Right lung (tissue), 5 donors: ENCODE results near the gene NUP58. TPM values are rescaled to one million over a fixed set of nuclear protein-coding genes. Genes with fewer than 3 reads are reported as not detected.
"Not testable (repeated sequence)": the region's sequence is repeated elsewhere in the genome, so short reads cannot be mapped to it uniquely, and the experiment has no call there.

Experiments
- DNase-seq, 2 donors: peaks; one replicate each; pipeline ENCODE4 v3.0.0-alpha.2; 2013
- polyA plus RNA-seq, 5 donors: library from polyadenylated mRNA; unstranded; fragments of 120-200 nt; gene quantifications; one replicate each; pipeline versions ENCODE4 v1.2.1 to v1.2.3, GENCODE V29; 2013; ENCODE audit warnings: inconsistent platforms in 1 of 5, low replicate concordance in 1 of 5; ENCODE audit not compliant: insufficient read length in 5 of 5, insufficient read depth in 1 of 5

The NUP58 gene
- polyA plus RNA-seq, 5 donors, result 47.8 to 71.9 (median 58.0) TPM

DNA sequence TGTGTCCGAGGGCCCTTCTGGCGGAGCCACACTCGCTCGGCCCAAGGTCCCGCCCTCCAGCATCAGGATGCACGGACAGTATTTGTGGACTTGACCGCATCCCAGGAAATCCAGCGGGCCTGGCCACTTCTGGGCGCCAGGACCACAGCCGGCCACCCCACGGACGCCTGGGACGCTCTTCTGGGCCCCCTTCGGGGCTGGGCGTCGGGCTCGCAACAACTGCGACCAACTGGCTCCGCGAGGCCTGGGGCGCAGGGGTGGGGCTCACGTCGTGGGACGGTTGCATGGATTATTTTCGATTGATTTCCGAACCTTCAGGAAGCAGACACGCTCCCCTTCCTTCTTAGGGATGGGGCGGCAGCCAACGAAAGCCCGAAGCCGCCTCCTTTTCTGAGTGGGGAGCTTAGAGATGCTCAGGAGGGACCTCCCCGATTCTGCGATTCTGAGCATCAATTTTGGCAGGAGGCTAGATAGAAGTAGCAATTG is 521 bp upstream of the NUP58 start:
- DNase-seq, result peak in 1 of 2 donors; percentile 57

DNA sequence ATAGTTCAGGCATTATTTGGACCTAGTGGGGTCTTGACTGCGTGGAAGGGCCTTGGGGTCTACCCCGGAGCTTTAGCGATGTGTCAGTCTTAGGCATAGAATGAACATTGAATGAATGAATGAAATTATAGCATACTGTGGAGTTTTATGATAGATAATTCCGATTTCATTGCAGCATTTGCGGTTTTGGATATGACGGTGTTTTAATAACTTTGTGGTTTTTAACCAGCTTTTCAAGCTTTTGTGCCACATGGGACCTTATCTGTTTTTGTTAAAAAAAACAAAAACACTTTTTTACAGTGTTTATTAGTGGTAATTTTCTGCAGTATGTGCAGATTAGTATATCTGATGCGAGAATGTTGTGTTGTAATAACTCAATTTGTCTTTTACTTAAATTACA is 696 bp downstream of the NUP58 start:
- DNase-seq, result no peak

DNA sequence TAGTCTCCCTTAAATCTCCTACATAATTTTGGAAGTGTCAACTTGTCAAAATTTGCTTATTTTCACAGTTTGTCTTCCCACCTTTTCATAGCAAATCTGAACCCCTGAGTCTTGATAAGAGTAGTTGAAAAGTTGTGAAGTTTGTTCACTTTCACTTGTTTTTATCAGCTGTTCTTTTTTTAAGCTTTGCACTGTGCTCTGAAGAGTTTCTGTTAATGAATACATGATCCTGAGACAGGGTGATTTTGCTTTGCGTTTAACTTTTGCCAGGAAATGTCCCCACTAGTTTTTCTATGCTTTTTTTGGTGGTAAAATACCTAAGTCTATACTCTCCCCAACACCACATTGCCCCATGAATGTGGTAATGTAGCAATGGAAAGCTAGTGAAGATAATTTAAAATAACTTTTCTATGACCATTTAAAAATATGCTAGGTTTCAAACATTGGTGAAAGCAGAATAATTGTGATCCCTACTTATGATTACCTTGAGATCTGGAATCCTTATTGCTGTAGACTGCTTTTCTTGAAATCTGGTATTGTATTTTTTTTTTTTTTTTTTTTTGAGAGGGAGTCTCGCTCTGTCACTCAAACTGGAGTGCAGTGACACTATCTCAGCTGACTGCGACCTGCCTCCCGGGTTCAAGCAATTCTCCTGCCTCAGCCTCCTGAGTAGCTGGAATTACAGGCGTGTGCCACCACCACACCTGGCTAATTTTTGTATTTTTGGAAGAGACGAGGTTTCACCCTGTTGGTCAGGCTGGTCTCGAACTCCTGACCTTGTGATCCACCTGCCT is 5.4 kb downstream of the NUP58 start:
- no peak for DNase-seq

DNA sequence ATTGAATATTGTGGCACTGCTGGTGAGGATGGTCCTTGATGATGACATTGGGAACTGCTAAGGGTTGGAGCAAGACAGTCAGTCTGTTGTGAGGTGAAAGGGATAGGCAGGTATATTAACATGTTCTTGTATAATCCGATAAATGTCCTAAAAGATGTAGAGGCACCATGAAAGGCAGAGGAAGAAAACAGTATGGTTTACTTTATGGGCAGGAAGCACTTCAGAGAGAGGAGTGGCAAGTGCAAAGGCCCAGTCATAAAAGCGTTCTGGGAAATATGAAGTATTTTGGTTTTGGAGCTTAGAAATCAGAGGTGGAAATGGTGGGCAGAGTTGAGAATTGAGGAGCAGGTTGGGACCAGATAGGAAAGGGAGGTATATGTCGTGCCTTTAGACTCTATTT is 9.5 kb downstream of the NUP58 start:
- no peak for DNase-seq

DNA sequence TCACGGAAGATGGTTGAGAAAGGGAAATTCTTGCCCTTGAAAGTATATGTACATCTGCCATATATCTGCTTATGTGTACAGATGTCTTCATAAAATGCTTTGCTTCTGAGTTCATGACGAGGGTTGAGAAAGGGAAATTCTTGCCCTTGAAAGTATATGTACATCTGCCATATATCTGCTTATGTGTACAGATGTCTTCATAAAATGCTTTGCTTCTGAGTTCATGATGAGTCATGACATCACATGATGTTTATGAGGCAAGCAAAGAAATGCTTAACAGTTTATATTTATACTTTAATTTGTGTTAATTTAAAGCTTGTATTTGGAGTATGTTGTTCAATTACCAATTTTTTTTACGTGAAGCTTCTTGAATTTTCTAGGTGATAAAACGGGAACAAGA is 17.5 kb downstream of the NUP58 start:
- DNase-seq, result not testable (repeated sequence)

DNA sequence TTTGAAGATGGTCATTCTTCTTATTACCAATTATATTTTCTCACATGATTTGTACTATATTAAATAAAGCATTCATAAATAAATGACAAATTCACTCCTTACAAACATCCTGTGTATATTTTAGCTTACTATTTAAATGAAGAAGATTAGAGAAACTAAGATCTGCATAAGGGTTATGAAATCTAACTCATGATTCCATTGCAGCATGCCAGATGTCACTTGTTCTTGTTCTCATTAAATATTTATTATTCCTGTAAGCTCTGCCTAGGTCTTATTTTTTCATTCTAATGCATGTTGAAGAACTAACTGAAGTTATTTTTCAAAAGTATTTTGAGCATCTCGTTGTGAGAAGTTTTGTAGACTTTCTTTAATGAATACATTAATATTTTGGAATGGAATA is 18.3 kb downstream of the NUP58 start:
- no peak for DNase-seq

DNA sequence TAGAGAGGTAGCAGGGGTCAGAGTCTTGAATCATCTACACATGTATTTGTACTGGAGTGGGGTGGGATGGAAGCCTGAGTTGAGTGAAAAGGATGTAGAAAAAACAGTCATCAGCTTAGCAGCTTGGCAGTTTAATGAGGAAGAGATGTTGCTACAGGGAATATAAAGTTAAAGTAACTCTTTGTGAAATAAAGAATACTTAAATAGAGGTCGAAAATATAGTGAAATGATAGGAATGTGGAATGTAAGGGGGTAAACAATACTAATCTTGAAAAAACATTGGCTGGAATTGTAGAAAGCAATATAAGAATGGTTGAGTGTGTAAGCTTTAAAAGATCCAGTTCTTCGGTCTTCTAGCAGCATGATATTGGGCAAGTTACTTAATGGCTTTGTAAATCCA is 22.7 kb downstream of the NUP58 start:
- no peak for DNase-seq

DNA sequence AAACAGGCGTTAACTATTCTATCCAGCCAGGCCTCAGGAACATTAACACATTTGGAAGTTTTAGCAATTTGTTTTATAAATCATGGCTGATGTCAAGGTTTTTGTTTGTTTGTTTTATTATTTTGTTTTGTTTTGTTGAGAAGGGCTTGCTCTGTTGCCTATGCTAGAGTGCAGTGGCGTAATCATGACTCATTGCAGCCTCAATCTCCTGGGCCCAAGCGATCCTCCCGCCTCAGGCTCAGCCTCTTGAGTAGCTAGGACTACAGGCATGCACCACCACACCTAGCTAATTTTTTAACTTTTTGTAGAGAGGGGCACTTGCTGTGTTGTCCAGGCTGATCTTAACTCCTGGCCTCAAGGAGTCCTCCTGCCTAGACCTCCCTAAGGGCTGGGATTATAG is 28.3 kb downstream of the NUP58 start:
- no peak for DNase-seq

DNA sequence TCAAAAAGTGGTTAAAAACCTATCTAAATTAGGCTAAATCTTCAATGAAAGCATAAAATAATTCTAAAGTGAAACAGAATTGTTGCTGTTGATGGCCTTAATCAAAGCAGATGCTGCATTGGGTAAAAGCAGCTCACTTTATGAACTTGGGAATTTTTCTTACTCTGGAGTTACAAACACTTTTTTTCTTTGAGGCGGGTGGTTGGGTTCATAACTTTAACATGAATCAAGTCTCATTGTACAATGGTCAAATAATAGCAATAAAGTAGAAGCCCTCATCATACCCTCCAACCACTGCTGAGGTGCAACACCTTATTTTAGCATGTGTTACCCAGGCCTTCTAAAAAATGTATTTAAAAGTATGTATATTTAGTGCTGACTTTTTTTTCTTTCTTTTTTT is 29.1 kb downstream of the NUP58 start:
- DNase-seq, result no peak

DNA sequence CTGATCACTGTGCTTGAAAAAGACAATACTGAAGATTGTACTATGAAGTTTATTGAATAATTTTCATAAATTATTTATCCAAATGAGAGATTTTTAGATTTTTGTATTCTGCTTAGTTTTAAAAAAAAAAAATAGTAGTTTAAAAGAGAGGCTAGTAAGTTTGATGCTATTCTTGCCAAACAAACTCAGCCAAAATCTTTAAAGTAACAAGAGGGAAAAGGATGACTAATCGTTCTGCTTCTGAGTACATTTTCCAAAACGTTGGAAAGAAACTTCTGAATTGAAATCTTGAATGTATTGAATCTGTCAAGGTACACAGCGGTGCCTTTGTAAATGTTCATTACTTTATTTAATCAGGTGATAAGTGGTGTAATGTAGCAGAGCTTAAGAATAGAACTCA is 34.4 kb downstream of the NUP58 start:
- DNase-seq, result no peak

DNA sequence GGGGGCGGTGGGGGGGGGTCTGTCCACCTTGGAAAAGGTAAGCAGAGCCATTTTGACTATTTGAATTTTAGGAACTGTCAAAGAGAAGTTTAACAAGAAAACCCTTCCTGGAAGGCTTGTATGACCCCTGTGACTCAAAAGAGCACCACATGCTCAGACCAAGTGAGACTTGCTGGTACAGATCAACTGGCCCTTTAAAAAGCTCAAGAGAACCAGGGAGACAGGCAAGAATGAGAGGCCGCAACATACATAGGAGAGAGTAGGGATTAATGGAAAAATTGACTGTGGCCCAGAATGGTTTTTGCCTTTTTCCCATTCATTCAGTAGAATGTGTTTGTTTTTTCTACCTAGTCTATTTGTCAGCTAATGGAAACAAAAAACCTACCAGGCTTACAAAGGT is 44.2 kb downstream of the NUP58 start:
- no peak for DNase-seq

DNA sequence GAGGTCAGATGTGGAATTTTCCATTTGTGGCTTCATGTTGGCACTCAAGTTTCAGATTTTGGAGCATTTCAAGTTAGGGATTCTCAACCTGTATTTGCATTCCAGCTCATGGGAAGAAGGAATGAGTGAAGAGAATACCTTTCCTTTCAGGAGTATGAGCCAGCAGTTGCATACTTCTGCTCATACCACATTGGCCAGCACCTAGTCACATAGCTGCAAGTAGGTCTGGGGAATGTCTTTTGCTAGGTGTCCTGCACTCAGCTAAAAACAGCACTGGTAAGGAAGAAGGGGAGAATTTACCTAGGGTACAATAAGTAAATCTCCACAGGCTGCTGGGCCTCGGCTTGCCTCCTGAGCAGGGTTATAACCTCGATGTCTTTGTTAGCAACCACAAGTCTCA is 45.7 kb downstream of the NUP58 start:
- DNase-seq, result no peak

DNA sequence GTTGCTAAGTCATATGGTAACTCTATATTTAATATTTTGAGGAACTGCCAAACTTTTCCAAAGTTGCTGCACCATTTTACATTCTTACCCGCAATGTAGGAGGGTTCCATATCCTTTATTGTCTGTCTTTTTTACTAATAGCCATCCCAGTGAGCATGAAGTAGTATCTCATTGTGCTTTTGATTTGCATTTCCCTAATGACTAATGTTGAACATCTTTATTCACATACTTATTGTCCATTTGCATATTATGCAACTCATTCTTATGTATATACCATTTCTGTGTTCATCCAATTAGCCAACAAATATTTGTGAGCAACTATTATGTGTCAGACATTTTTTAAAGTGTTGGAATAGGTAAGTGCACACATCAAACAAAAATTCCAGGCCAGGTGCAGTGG is 50.0 kb downstream of the NUP58 start:
- DNase-seq, result no peak

DNA sequence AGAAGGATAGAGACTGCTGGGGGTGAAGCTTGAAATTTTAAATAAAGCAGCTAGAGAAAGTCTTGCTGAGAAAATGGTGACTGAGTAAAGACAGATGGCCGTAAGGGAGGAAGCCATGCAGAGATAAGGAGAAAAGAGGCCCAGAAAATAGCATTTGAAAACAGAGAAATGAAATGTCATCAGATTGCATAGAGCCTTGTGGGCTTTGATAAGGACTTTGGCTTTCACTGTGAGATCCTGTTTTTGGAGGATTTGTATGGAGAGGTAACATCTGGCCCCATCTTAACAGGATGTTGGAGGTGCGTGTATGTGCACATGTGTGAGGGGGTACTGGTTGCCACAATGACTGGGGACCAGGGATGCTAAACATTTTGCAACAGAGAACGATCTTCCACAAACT is 50.8 kb downstream of the NUP58 start:
- DNase-seq, result no peak

DNA sequence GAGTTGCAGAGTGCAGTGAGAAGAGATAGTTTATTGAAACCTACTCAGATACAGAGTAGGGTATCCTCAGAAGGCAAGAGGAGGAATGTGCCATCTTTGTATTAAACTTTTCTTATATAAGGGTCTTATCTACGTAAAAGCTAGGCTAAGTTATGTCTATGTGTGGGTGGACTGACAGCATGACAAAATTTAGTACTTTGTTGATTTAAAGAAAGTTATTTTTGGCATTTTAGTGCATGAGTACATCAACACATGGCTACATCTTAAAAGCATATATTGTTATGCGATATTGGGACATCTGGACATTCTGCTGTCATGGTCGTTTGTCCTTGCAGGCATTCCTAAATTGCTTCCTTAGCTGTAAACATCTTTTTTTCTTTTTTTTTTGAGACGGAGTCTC is 51.4 kb downstream of the NUP58 start:
- no peak for DNase-seq

DNA sequence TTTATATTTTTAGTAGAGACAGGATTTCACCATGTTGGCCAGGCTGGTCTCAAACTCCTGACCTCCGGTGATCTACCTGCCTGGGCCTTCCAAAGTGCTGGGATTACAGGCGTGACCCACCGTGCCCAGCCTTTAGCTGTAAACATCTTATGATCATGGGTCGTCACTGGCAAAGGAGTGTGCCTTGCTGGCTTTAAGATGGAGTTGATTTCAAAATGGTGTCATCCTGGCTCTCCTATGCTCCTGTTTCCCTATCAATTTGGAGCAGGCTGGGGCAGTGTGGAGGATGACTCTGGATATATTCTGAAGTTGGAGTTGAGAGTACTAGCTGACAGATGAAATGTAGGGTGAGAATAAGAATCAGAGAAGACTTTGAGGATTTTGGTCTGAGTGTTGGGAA is 51.9 kb downstream of the NUP58 start:
- DNase-seq, result no peak

DNA sequence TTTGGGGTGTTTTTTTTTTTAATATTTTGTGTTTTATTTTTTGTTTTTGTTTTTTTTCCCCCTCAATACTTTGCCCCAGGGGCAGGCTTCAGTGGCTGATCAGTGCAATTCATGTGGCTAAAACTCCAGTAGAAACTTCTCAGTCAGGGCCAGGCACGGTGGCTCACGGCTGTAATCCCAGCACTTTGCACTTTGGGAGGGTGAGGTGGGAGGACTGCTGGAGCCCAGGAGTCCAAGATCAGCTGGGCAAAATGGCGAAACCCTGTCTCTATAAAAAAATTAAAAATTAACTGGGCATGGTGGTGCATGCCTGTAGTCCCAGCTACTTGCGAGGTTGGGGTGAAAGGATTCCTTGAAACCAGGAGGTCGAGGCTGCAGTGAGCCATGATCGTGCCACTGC is 53.0 kb downstream of the NUP58 start:
- no peak for DNase-seq

DNA sequence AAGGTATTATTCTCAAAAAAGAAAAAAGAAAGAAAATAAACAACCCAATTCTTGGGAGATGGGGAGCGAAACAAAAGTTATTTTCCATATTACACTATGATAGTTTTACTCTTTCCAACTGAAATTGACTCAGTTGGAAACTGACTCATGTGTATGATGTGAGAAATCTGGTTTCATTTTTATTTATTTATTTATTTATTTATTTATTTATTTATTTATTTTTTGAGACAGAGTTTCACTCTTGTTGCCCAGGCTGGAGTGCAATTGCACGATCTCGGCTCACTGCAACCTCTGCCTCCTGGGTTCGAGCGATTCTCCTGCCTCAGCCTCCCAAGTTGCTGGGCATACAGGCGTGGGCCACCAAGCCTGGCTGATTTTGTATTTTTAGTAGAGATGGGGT is 59.0 kb downstream of the NUP58 start:
- DNase-seq, result not testable (repeated sequence)

DNA sequence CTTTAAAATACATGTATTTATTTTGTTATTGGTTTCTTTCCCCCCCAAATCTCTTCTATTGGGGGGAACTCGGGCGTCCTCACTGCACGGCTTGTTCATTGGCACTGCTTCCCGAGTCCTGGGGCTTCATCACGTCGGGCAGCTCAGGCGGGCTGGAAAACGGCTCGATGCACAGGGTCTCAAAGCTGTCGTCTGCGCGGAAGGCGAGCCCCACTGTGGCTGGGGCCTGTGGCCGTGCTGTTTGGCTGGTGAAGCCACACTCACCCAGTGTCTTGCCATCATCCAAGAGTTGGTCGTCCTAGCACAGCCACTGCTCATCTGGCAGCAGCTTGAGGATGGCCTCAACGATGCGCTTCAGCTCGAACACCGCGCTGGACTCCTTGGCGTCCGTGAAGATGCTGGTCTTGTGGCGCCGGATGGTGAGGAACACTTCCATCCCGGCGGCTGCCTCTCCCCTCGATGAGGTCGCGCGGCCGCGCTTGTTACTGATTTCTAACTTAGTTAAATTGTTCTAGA is 64.4 kb downstream of the NUP58 start:
- DNase-seq, result no peak

DNA sequence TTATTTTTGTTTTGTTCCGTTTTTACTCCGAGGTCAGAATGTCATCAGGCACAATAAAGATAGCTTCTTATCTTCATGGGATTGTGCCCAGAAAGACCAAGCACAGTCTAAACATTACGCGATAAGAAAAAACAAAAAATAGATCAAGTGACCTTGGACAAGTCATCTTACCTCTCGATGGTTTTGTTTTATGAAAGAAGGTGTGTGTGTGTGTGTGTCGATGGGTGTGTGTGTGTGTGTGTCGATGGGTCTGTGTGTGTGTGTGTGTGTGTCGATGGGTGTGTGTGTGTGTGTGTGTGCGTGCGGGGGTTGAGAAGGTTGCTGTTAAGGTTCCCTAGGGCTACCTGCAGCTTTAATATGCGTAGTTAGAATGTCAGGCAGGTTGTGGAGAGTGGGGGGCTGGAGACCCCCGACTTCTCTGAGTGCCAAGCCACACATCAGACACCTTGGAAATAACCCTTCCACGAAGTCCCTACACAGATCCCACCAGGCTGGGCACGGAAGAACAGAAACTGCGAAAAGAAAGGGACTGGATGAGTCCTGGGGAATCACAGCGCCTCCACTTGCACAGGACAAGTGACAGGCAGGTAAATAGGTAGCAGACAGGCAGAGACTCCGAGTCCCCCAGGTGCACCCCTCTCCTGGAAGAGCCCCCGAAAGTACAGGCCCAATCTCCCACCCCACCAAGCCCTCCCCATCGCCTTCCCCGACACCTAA is 69.9 kb downstream of the NUP58 start:
- no peak for DNase-seq

DNA sequence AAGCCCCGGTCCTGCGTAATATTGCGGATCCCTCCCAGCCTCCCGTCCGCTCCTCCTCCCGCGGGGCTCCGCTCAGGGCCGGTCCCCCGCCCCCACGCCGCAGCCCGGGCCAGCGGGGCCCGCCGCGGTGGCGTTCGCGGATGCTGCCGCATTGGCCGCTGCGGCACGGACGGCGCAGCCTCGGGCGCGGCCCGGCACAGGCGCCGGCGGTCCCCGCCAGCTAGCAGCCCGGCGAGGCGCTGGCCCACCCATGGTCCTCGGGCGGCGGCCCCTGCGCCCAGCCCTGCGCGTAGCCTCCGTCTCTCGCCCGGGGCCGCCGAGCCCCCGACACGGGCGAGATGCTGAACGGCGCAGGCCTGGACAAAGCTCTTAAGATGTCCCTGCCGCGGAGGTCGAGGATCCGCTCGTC is 70.5 kb downstream of the NUP58 start, which contains the start of gene ATP8A2:
Gene ATP8A2, plus strand, starts transcription at position 100 of the 409 bp plus-strand sequence. Its CDS starts 239 bp downstream, at position 339.
- DNase-seq, result no peak

DNA sequence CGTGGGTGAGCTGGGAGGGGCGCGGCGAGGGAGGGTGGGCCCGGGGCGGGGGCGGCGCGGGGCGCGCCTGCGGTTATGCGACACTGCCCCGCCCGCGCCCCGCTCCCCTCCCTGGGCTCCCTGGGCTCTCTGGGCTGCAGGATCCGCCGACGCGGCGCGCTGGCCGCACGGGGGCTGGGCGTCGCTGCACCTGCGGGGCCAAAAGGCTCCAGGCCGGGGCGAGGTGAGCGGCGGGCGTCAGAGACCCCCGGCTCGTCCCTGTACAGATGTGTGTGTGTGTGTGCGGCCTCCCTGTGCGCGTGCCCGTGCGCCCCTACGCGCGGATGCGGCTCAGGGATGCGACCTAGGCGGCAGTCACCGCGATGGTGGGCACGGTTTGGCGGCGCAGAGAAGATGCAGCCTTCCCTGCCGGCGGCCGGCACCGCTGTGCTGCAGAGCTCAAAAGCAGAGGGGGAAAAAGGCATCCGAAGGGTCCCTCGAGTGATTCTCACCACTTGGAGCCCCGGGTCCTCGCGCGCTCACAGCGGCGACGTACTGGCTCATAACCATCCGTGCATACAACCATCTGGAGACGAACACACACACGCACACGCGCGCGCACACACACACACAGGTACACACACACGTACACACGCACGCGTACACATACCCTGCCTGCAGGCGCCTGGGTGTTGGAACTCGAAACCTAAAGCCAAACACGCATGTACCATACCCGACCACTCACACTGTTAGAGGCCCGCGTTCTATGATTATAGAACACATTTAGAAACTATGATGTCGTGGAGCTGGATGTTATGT is 71.1 kb downstream of the NUP58 start:
- no peak for DNase-seq
